SK-N-DZ (cell line): ENCODE measurements around the gene VTI1B. TPM values are rescaled to one million over a fixed set of nuclear protein-coding genes. Genes with fewer than 3 reads are reported as not detected.
"Not testable (repeated sequence)": the region's sequence is repeated elsewhere in the genome, so short reads cannot be mapped to it uniquely, and the experiment has no call there.

Source experiments
- DNase-seq: peaks from one replicate; pipeline ENCODE4 v3.0.0-alpha.2; 2015; ENCODE audit warnings: low spot score
- polyA plus RNA-seq, 2 experiments: library from polyadenylated mRNA; depleted of rRNA; stranded (reverse); fragments of >200 nt; gene quantifications; 2 replicates each; pipeline ENCODE4 v1.2.3, GENCODE V29; 2014

The VTI1B gene
- polyA plus RNA-seq (2014; cell fraction: cytosol; rRNA removed) = 33.7 and 37.7 TPM in 2 replicates
- polyA plus RNA-seq (2014; cell fraction: nucleus; rRNA removed) = 23.7 and 26.7 TPM in 2 replicates

- DNase-seq = peak; percentile 81
Observed at GRCh38 chr14:67674480-67675218, at the start of gene VTI1B. Gene VTI1B, minus strand, starts transcription at chr14:67674632. Its CDS starts 143 bp downstream, at chr14:67674489.

- DNase-seq = peak; percentile 49
Observed at GRCh38 chr14:67722293-67722692, 47.9 kb upstream of the VTI1B start.

GRCh38 chr14:67721875-67722274 lies 47.4 kb upstream of the VTI1B start:
- no peak for DNase-seq

GRCh38 chr14:67719866-67720265 lies 45.4 kb upstream of the VTI1B start:
- no peak for DNase-seq

GRCh38 chr14:67719385-67719784 lies 45.0 kb upstream of the VTI1B start:
- not testable (repeated sequence) for DNase-seq

- no peak for DNase-seq
Observed at GRCh38 chr14:67718265-67718664, 43.8 kb upstream of the VTI1B start.

GRCh38 chr14:67717048-67717447 lies 42.6 kb upstream of the VTI1B start:
- DNase-seq = no peak

- no peak for DNase-seq
Observed at GRCh38 chr14:67710209-67710608, 35.8 kb upstream of the VTI1B start.

GRCh38 chr14:67709796-67710195 lies 35.4 kb upstream of the VTI1B start:
- DNase-seq = not testable (repeated sequence)

- DNase-seq = not testable (repeated sequence)
Observed at GRCh38 chr14:67709346-67709745, 34.9 kb upstream of the VTI1B start.

- DNase-seq = no peak
Observed at GRCh38 chr14:67705211-67705610, 30.8 kb upstream of the VTI1B start.

GRCh38 chr14:67704484-67705089 lies 30.2 kb upstream of the VTI1B start:
- DNase-seq = peak; percentile 33

GRCh38 chr14:67703997-67704396 lies 29.6 kb upstream of the VTI1B start:
- DNase-seq = no peak

GRCh38 chr14:67701492-67701891 lies 27.1 kb upstream of the VTI1B start, which contains the start of gene RDH12:
Gene RDH12, plus strand, starts transcription at chr14:67701886. Its CDS starts 20,757 bp downstream, at chr14:67722643.
- not testable (repeated sequence) for DNase-seq

GRCh38 chr14:67698179-67698578 lies 23.7 kb upstream of the VTI1B start:
- no peak for DNase-seq

GRCh38 chr14:67697006-67697405 lies 22.6 kb upstream of the VTI1B start:
- DNase-seq = no peak

- DNase-seq = peak; percentile 87
Observed at GRCh38 chr14:67695394-67695949, 21.0 kb upstream of the VTI1B start, which contains the start of gene RDH11. Gene RDH11, minus strand, starts transcription at chr14:67695764. Its CDS starts 61 bp downstream, at chr14:67695703.

- peak; percentile 76 for DNase-seq
Observed at GRCh38 chr14:67694791-67695393, 20.5 kb upstream of the VTI1B start.

- no peak for DNase-seq
Observed at GRCh38 chr14:67690011-67690410, 15.6 kb upstream of the VTI1B start.

GRCh38 chr14:67683842-67684241 lies 9.4 kb upstream of the VTI1B start:
- no peak for DNase-seq

GRCh38 chr14:67680941-67681340 lies 6.5 kb upstream of the VTI1B start:
- no peak for DNase-seq

- DNase-seq = no peak
Observed at GRCh38 chr14:67680121-67680602, 5.7 kb upstream of the VTI1B start.
